ENCODE measurements around the gene SSBP3.

The SSBP3 gene

DNA sequence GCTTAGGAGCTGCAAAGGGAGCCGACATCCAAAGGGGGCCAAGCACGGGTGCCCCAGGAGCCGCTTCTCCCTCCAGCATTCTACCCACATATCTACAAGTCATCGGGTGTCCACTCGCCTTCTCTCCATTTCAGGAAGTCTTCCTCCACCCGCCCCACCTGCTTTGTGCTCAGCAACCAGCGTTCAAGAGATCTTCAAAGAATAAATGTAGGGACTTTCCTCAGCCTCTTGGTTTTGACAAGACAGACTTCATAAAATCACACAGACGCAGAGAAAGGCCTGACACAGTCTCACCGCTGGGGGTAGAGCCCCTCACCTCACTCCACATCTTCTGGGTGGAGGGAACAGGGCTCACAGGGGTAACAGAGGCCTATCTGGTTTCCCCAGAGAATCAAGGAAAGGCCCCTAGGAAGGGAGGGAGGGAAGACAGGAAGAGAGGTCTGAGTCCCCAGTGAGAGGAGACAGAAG, 49.5 kb downstream of the SSBP3 start:
- H3K9me3 ChIP-seq (ENCODE audit: insufficient read depth, low read length, severe bottlenecking) = no peaks in the 10 kb centered on the region
- H3K79me2 ChIP-seq (ENCODE audit: insufficient read depth, low read length) = peaks cover 100% of the 10 kb centered on the region
- H3K9ac ChIP-seq (ENCODE audit: low read depth, low read length) = no peak overlapping the region
- H3K36me3 ChIP-seq (ENCODE audit: insufficient read depth, low read length) = peaks cover 52% of the 10 kb centered on the region
- no peak overlapping the region for H3K4me2 ChIP-seq (ENCODE audit: insufficient read depth, low read length)
- H3K27me3 ChIP-seq (ENCODE audit: insufficient read depth, low read length, poor library complexity) = no peaks in the 10 kb centered on the region
- ATAC-seq (ENCODE audit: insufficient read depth, low read depth) (no peak), DNase-seq (no peak)
- no peak for TF ChIP-seq EZH2 (IDR thresholded peaks at IDR 0.05; ENCODE audit: borderline replicate concordance, low read depth, low read length, severe bottlenecking)
- TF ChIP-seq, protein P1, sequence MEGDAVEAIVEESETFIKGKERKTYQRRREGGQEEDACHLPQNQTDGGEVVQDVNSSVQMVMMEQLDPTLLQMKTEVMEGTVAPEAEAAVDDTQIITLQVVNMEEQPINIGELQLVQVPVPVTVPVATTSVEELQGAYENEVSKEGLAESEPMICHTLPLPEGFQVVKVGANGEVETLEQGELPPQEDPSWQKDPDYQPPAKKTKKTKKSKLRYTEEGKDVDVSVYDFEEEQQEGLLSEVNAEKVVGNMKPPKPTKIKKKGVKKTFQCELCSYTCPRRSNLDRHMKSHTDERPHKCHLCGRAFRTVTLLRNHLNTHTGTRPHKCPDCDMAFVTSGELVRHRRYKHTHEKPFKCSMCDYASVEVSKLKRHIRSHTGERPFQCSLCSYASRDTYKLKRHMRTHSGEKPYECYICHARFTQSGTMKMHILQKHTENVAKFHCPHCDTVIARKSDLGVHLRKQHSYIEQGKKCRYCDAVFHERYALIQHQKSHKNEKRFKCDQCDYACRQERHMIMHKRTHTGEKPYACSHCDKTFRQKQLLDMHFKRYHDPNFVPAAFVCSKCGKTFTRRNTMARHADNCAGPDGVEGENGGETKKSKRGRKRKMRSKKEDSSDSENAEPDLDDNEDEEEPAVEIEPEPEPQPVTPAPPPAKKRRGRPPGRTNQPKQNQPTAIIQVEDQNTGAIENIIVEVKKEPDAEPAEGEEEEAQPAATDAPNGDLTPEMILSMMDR (IDR thresholded peaks at IDR 0.05; ENCODE audit: borderline replicate concordance, extremely low read depth, low read length, poor library complexity, severe bottlenecking) = no peak
- no peak overlapping the region for H2AFZ ChIP-seq (ENCODE audit: low read depth, low read length)
- H4K20me1 ChIP-seq (ENCODE audit: insufficient read depth, low read length) = peaks cover 84% of the 10 kb centered on the region
- no peak overlapping the region for H3K27ac ChIP-seq (ENCODE audit: low read length)
- no peak overlapping the region for H3K4me3 ChIP-seq (ENCODE audit: low read depth in 1 of 2, low read length in 2 of 2)
- H3K4me1 ChIP-seq (ENCODE audit: insufficient read depth, low read length) = no peaks in the 10 kb centered on the region

DNA sequence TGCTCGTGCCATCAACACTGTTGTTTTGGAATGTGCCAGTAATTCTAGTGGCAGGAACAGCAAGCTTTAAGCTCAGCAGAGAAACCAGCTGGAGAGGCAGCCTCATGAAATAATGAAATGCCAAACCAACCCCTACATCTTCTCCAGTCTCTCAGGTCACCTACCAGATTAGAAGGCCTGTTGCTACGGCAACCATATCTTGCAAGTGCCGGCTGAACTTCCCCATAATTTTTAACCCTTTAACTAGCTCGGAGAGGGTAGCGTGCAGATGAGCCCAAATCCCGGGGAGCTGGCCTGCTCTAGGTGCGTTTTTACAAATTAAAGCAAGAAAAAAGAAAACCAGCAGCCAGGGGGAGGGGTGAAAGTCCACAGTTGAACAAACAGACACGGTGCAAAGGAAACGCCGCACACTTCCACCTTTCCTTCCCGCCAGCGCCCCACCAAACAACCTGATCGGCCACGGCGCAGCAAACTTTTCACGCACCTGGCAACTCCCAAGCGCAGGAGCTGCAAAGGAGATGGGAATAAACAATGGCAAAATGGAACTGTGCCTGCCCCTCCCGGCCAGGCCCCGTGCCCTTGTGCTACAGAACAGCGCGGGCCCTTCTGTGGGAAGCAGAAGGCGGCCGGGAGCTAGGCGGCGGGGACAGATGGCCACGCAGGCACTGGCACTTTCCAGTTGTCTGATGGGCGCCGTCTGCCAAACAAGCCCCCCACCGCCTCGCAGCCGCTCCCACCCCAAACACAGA, 50.1 kb downstream of the SSBP3 start:
- Histone ChIP-seq H3K4me3 (ENCODE audit: low read depth in 1 of 2, low read length in 2 of 2) (no peak overlapping the region), H2AFZ (ENCODE audit: low read depth, low read length) (no peak overlapping the region), H3K36me3 (ENCODE audit: insufficient read depth, low read length) (peaks cover 50% of the 10 kb centered on the region), H3K9ac (ENCODE audit: low read depth, low read length) (no peak overlapping the region), H3K9me3 (ENCODE audit: insufficient read depth, low read length, severe bottlenecking) (no peaks in the 10 kb centered on the region), H3K79me2 (ENCODE audit: insufficient read depth, low read length) (peaks cover 100% of the 10 kb centered on the region), H4K20me1 (ENCODE audit: insufficient read depth, low read length) (peaks cover 83% of the 10 kb centered on the region), H3K4me1 (ENCODE audit: insufficient read depth, low read length) (no peaks in the 10 kb centered on the region), H3K4me2 (ENCODE audit: insufficient read depth, low read length) (no peak overlapping the region), H3K27me3 (ENCODE audit: insufficient read depth, low read length, poor library complexity) (no peaks in the 10 kb centered on the region), H3K27ac (ENCODE audit: low read length) (no peak overlapping the region)
- no peak for DNase-seq
- TF ChIP-seq, protein P1 (IDR thresholded peaks at IDR 0.05; ENCODE audit: borderline replicate concordance, extremely low read depth, low read length, poor library complexity, severe bottlenecking) = no peak
- no peak for TF ChIP-seq EZH2 (IDR thresholded peaks at IDR 0.05; ENCODE audit: borderline replicate concordance, low read depth, low read length, severe bottlenecking)
- no peak for ATAC-seq (ENCODE audit: insufficient read depth, low read depth)

DNA sequence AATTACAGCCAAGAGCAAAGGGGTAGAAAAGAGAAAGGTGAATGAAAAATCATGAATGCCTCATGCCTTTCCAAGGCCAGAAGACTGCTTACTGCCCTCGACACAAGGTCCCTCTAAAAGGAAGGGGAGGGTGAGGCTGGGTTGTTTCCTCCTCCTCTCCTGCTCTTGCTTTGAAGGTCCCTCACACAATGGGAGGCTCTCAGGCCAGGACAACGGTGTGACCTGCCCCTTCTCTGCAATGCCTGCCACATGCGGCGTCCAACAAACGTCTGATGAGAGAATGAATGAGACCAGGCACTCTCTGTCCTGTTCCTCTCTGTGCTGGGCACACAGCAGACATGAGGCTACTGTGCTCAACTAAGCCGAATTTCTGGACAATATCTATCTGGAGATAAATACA, 51.3 kb downstream of the SSBP3 start:
- no peak overlapping the region for H3K9ac ChIP-seq (ENCODE audit: low read depth, low read length)
- no peaks in the 10 kb centered on the region for H3K4me1 ChIP-seq (ENCODE audit: insufficient read depth, low read length)
- H3K9me3 ChIP-seq (ENCODE audit: insufficient read depth, low read length, severe bottlenecking) = no peaks in the 10 kb centered on the region
- H2AFZ ChIP-seq (ENCODE audit: low read depth, low read length) = no peak overlapping the region
- TF ChIP-seq, protein P1 (IDR thresholded peaks at IDR 0.05; ENCODE audit: borderline replicate concordance, extremely low read depth, low read length, poor library complexity, severe bottlenecking) = no peak
- TF ChIP-seq EZH2 (IDR thresholded peaks at IDR 0.05; ENCODE audit: borderline replicate concordance, low read depth, low read length, severe bottlenecking) = no peak
- ATAC-seq (ENCODE audit: insufficient read depth, low read depth) (no peak), DNase-seq (no peak)
- no peaks in the 10 kb centered on the region for H3K27me3 ChIP-seq (ENCODE audit: insufficient read depth, low read length, poor library complexity)
- peaks cover 98% of the 10 kb centered on the region for H3K79me2 ChIP-seq (ENCODE audit: insufficient read depth, low read length)
- peaks cover 87% of the 10 kb centered on the region for H4K20me1 ChIP-seq (ENCODE audit: insufficient read depth, low read length)
- H3K27ac ChIP-seq (ENCODE audit: low read length) = no peak overlapping the region
- no peak overlapping the region for H3K4me3 ChIP-seq (ENCODE audit: low read depth in 1 of 2, low read length in 2 of 2)
- peaks cover 53% of the 10 kb centered on the region for H3K36me3 ChIP-seq (ENCODE audit: insufficient read depth, low read length)
- no peak overlapping the region for H3K4me2 ChIP-seq (ENCODE audit: insufficient read depth, low read length)

Measured in DND-41 (cell line).